Endothelial cell of hepatic sinusoid (primary cell): ENCODE results near the gene DOCK3.
"Not testable (repeated sequence)": the region's sequence is repeated elsewhere in the genome, so short reads cannot be mapped to it uniquely, and the experiment has no call there.

Experiments
- in situ Hi-C: cut with HindIII; loops from 2 replicates; pipeline ENCODE4 v1.10.0; 2017; ENCODE audit warnings: low sequenced_read_pairs

The DOCK3 gene

GRCh38 chr3:51082363-51082762 lies 407.6 kb downstream of the DOCK3 start:
- in situ Hi-C loops = no loop called here

DNA sequence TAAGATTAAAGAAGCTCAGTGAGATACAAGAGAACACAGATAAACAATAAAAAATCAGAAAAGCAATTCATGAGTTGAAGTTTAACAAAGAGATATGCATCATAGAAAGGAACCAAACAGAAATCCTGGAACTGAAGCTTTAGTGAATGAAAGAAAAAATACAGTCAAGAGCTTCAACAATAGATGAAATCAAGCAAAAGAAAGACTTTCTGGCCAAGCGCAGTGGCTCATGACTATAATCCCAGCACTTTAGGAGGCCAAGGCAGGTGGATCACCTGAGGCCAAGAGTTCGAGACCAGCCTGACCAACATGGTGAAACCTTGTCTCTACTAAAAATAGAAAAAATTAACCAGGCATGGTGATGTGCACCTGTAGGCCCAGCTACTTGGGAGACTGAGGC lies 408.8 kb downstream of the DOCK3 start:
- in situ Hi-C loops = no loop called here

- in situ Hi-C loops = not testable (repeated sequence)
Observed at GRCh38 chr3:51092141-51092540, 417.4 kb downstream of the DOCK3 start.

DNA sequence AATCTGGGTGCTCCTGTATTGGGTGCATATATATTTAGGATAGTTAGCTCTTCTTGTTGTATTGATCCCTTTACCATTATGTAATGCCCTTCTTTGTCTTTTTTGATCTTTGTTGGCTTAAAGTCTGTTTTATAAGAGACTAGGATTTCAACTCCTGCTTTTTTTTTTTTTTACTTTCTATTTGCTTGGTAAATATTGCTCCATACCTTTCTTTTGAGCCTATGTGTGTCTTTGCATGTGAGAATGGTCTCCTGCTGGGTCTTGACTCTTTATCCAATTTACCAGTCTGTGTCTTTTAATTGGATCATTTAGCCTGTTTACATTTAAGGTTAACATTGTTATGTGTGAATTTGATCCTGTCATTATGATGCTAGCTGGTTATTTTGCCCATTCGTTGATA lies 420.1 kb downstream of the DOCK3 start:
- in situ Hi-C loops = not testable (repeated sequence)

GRCh38 chr3:51099794-51100535 lies 425.2 kb downstream of the DOCK3 start:
- in situ Hi-C loops = loop anchor here (25.0 kb wide), 1 partner anchor 262 kb away; no protein-coding TSS in a partner anchor

GRCh38 chr3:51100536-51100851 lies 425.8 kb downstream of the DOCK3 start:
- in situ Hi-C loops = loop anchor here (25.0 kb wide), 1 partner anchor 262 kb away; no protein-coding TSS in a partner anchor

DNA sequence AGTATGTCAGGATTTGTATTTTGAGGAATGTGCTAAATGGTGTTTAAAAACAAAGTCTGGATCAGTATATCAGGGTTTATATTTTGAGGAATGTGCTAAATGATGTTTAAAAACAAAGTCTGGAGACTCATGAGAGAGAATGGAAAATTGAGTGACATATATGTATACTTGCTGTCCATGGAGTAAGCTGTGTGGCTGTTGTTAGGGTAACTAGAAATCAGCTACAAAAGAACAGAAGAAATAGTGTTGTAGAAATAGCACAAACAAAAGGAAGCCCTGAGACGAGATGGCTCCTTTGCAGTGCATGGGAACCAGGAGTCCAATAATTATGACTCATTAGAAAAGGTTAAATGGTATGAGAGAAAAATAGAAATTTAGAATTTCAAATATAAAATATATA lies 427.7 kb downstream of the DOCK3 start:
- in situ Hi-C loops = loop anchor here (25.0 kb wide), 1 partner anchor 260 kb away; no protein-coding TSS in a partner anchor

DNA sequence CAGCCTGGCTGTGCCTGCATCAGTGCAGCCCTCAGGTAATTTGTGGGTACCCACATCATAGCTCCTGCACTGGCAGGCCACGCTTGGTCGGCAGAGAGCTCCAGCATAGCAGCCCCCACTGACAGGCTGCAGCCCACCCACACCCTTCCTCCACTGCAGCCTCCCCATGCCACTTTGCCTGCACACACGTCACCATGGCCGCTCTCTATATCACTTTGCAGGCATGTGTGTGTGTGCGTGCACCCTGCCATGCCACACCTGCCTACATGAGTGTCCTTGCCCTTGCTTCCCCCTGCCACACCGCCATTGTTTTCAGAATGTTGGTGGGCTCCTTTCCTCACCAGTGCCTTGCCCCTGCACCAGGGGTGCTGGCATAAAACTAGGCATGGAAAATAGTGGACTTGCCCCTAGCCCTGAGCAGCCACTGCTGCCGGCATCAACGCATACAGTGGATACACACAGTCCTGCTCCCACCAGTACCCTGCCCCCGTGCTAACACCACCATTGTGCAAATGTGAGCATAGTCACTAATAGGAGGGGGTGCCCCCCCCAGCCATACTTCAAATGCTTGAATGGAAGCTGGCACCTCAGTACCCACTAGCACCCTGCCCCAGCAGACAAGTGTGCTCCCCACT lies 431.6 kb downstream of the DOCK3 start:
- in situ Hi-C loops = loop anchor here (25.0 kb wide), 1 partner anchor 256 kb away; no protein-coding TSS in a partner anchor

GRCh38 chr3:51110586-51110985 lies 435.9 kb downstream of the DOCK3 start:
- in situ Hi-C loops = loop anchor here (25.0 kb wide), 1 partner anchor 252 kb away; no protein-coding TSS in a partner anchor

DNA sequence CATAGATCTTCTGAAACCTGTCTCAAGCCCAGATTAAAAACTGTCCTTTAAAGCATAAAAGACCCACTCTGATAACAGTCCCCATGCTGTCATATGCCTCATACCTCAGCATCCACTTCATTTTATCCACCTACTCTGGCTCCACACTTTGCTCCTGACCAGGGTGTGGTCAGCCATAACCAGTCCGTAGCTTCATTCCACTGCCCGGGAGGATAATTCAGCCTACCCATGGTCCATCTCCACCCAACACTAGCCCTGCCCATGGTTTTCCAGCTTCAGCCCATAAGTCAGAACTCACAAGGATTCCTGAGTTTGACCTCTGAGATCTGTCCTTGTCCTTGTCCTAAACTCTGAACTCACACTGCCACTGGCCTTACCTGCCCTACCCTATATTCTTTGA lies 448.2 kb downstream of the DOCK3 start:
- in situ Hi-C loops = loop anchor here (5.0 to 25.0 kb wide), 2 partner anchors 39 to 239 kb away; no protein-coding TSS in a partner anchor

- in situ Hi-C loops = loop anchor here (5.0 to 25.0 kb wide), 2 partner anchors 39 to 239 kb away; no protein-coding TSS in a partner anchor
Observed at GRCh38 chr3:51123531-51123930, 448.8 kb downstream of the DOCK3 start.

- in situ Hi-C loops = not testable (repeated sequence)
Observed at GRCh38 chr3:51131607-51132006, 456.9 kb downstream of the DOCK3 start.

DNA sequence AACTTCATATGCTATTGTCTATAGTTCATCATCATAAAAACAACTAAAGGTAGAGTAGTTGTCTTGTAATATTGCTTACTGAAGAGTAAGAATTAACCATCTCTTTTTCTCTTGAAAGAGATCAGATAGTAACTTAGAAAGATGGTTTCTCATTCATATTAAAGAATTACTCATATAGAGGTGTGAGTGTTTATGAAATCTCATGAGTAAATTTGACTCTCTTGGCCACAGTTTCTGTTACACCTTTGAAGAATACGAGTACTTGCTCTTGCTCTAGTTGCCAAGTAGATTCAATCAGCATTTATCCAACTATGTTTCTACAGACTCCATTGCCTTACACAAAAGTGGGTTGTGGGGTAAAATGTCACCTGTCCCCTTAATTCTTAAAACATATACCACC lies 463.0 kb downstream of the DOCK3 start:
- in situ Hi-C loops = no loop called here

- in situ Hi-C loops = no loop called here
Observed at GRCh38 chr3:51139616-51140015, 464.9 kb downstream of the DOCK3 start.

- in situ Hi-C loops = no loop called here
Observed at GRCh38 chr3:51141573-51141972, 466.8 kb downstream of the DOCK3 start.

- in situ Hi-C loops = no loop called here
Observed at GRCh38 chr3:51145811-51146585, 471.3 kb downstream of the DOCK3 start.

DNA sequence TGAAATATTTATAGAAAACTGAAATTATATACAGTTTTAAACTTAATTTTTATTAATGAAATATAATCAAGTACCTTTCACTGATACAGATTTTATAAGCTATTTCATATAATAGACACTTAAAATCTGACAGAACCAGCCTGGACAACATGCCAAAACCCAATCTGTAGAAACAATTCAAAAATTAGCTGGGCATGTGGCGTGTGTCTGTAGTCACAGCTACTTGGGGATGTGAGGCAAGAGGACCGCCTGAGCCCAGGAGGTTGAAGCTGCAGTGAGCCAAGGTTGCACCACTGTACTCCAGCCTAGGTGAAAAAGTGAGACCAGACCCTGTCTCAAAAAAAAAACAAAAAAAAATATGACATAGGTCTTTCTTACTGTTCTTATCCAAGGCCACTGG lies 472.1 kb downstream of the DOCK3 start:
- in situ Hi-C loops = no loop called here

DNA sequence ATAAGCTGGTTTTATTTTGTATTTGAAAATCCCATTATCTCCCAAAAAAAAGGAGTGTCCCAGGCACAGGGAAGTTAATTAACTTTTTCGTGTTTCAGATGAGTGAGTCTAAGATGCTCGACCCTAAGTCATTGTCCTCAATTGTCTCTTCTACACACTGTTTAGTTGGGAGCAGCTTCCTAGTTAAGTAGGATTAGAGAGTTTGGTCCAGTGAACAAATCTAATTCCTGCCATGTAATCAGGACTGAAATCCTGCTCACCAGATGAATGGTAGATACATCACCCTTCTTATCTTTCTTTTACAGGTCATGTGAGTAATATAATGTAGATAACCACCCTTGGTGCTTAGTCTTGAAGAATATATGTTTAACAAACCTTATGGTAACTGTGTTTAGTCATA lies 481.4 kb downstream of the DOCK3 start:
- in situ Hi-C loops = no loop called here

DNA sequence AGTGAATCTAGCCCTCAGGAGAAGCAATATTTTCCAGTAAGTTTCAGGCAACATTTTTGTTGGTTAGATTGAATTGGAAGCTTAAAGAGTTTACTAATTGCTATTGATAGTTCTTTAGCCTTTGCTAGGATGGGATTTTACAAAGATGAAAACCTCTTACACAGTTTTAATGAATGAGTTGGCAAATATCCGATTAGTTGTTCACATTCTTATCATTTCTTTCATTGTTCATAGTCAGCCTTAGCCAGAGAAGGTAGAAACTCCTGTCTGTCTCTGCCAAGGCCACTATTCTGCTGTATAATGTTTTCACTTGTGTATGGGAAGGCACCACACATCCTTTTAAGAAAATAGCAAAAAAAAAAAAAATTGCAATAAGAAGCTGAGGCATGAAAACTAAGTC lies 488.3 kb downstream of the DOCK3 start:
- in situ Hi-C loops = loop anchor here (5.0 kb wide), 2 partner anchors 41 to 44 kb away; no protein-coding TSS in a partner anchor

GRCh38 chr3:51173518-51174271 lies 499.0 kb downstream of the DOCK3 start:
- in situ Hi-C loops = no loop called here

- in situ Hi-C loops = no loop called here
Observed at GRCh38 chr3:51176923-51177322, 502.2 kb downstream of the DOCK3 start.
